Pancreas (tissue), 10 donors: ENCODE results near the gene ANKDD1B. TPM values are rescaled to one million over a fixed set of nuclear protein-coding genes. Genes with fewer than 3 reads are reported as not detected.
"Not testable (repeated sequence)": the region's sequence is repeated elsewhere in the genome, so short reads cannot be mapped to it uniquely, and the experiment has no call there.

Experiments
- ATAC-seq, 4 donors: fragments of 200-7000 bp; cut with Tn5 transposase; one replicate each; pipeline versions ENCODE4 v1.8.0 to v1.9.1; 2020; ENCODE audit warnings: mild to moderate bottlenecking in 4 of 4, moderate library complexity in 4 of 4
- DNase-seq, 6 donors: peaks; one replicate each; pipeline ENCODE4 v3.0.0-alpha.2; 2020
- FAIRE-seq: peaks from 2 replicates; lab custom pipeline; 2012; peaks lifted over from hg19 to GRCh38; lab: Jason Lieb, UNC
- H3K27ac ChIP-seq, 4 donors: fragments of 200-600 bp; sonication (generic); 1 replicate in 3 of 4; 2 replicates in 1 of 4; pipeline versions ENCODE4 v1.5.0 to v1.8.0; 2020
- H3K27me3 ChIP-seq, 4 donors: fragments of 200-600 bp; one replicate each; pipeline ENCODE4 v1.8.0; 2021
- H3K36me3 ChIP-seq, 3 donors: fragments of 200-600 bp; sonication (generic) in 1 of 3; one replicate each; pipeline versions ENCODE4 v1.5.0 to v1.8.0; 2020 to 2021
- H3K4me1 ChIP-seq, 3 donors: fragments of 200-600 bp; one replicate each; pipeline ENCODE4 v1.8.0; 2021
- H3K4me3 ChIP-seq, 4 donors: fragments of 200-600 bp; sonication (generic) in 2 of 4; one replicate each; pipeline versions ENCODE4 v1.5.0 to v1.8.0; 2020 to 2021
- H3K9me3 ChIP-seq, 4 donors: fragments of 200-600 bp; one replicate each; pipeline ENCODE4 v1.8.0; 2021
- CTCF ChIP-seq, 4 donors: fragments of 200-600 bp; sonication (generic) in 3 of 4; IDR thresholded peaks; one replicate each; pipeline versions ENCODE4 v1.5.0 to v1.8.0; 2021; ENCODE audit warnings: antibody characterized with exemption in 4 of 4
- WGBS, 2 donors: extraction: QIAGEN DNeasy Blood & Tissue Kit; methylation state at CpG; one replicate each; pipeline ENCODE4 v1.1.7; 2013; 5-methylcytosine and 5-hydroxymethylcytosine counted together
- intact Hi-C, 3 donors: fragments of 100-400 bp; cut with DNase I; formaldehyde crosslinking; loops; one replicate each; pipeline versions ENCODE4 v1.11.1 to v1.14.2; 2022
- polyA plus RNA-seq, 2 donors: library from polyadenylated mRNA; stranded (reverse); fragments of 200-250 nt; gene quantifications; one replicate each; pipeline ENCODE4 v1.2.3, GENCODE V29; 2013
- total RNA-seq, 6 donors: library from RNA; stranded (reverse); fragmentation: NEBNext Ultra II Directional in 4 of 6; extraction: Animal tissue kit (Norgen Biotek cat#: 25700) in 4 of 6; gene quantifications; one replicate each; pipeline versions ENCODE4 v1.2.1 to v1.2.4, GENCODE V29; 2021 to 2023
- donor health status: healthy with polysubstance abuse.
- donor health status: DM: no; HTN: no; CAD: no; lungs with moderate emphysema.
- donor health status: DM: no; HTN: no; CAD: no.
- donor health status: control.
- donor health status: control.
- donor health status: Bipolar disorder and iron deficiency.
- donor health status: DM: yes; HTN: yes; CAD: no.
- donor health status: DM: no; HTN: no; CAD: no.
- donor health status: DM: no; HTN: no; CAD: no.
- donor health status: DM: yes; HTN: yes; CAD: no.

The ANKDD1B gene
- total and polyA plus RNA-seq, 8 donors = 0.38 to 1.3 (median 0.60) TPM

DNA sequence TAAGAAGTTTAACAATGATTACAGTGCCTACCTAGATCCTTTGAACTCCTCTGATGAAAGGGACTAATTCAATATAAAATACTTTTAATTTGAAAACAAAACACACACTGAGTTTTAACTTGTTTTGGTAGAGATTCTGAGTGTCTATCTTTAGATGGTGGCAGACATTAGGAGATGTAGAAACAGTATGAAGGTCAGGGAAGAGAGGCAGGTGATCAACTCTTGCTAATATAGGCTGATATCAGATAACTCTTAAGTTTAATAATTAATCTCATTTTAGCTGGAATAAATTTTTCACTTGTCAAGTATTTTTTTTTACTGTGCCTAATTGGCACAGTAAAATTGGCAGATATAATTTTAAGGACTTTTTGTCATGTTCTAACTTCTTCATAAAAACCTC, 75.2 kb downstream of the ANKDD1B start:
- FAIRE-seq = no peak
- H3K36me3 ChIP-seq = no peaks in the 10 kb centered on the region
- no peak overlapping the region for H3K4me3 ChIP-seq
- no peak overlapping the region for H3K27ac ChIP-seq
- peak; percentile 47 to 81 (median 66) for ATAC-seq
- no peak for TF ChIP-seq CTCF (IDR thresholded peaks at IDR 0.05)
- peaks cover 0 to 15% (median 8%) of the 10 kb centered on the region in 3 donors for H3K4me1 ChIP-seq
- no peaks in the 10 kb centered on the region for H3K9me3 ChIP-seq
- intact Hi-C loops = no loop called here
- H3K27me3 ChIP-seq = no peaks in the 10 kb centered on the region
- DNase-seq = no peak

- Histone ChIP-seq H3K9me3 (no peaks in the 10 kb centered on the region), H3K4me3 (no peak overlapping the region), H3K36me3 (no peaks in the 10 kb centered on the region), H3K4me1 (peaks cover 0 to 10% (median 0%) of the 10 kb centered on the region in 3 donors), H3K27ac (no peak overlapping the region), H3K27me3 (no peaks in the 10 kb centered on the region)
- ATAC-seq (no peak), DNase-seq (no peak), FAIRE-seq (no peak)
- intact Hi-C loops = no loop called here
- WGBS, 2 donors = 97 to 100% methylated on average over 1 of the region's 1 CpG
- TF ChIP-seq CTCF (IDR thresholded peaks at IDR 0.05) = no peak
These were observed 79.4 kb downstream of the ANKDD1B start for GRCh38 chr5:75690669-75691068.

DNA sequence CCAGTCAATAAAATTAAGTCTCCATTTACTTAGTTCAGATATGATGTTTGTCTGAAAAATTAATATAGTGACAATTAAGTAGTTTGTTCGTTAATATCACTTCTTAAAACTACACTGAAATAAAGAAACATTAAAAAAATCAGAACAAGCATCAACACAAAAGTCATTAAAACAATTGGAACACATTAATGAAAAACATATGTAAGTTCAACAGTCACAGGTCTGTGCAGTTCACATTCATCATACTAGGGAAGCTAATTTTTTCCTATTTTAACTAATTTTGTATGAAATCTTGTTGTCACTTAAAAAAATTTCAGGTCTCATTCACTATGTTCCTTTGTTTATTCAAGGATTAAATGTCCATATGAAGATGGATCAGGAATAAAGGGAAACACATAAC, 83.5 kb downstream of the ANKDD1B start:
- 91 to 96% methylated on average over 1 of the region's 1 CpG for WGBS, 2 donors

DNA sequence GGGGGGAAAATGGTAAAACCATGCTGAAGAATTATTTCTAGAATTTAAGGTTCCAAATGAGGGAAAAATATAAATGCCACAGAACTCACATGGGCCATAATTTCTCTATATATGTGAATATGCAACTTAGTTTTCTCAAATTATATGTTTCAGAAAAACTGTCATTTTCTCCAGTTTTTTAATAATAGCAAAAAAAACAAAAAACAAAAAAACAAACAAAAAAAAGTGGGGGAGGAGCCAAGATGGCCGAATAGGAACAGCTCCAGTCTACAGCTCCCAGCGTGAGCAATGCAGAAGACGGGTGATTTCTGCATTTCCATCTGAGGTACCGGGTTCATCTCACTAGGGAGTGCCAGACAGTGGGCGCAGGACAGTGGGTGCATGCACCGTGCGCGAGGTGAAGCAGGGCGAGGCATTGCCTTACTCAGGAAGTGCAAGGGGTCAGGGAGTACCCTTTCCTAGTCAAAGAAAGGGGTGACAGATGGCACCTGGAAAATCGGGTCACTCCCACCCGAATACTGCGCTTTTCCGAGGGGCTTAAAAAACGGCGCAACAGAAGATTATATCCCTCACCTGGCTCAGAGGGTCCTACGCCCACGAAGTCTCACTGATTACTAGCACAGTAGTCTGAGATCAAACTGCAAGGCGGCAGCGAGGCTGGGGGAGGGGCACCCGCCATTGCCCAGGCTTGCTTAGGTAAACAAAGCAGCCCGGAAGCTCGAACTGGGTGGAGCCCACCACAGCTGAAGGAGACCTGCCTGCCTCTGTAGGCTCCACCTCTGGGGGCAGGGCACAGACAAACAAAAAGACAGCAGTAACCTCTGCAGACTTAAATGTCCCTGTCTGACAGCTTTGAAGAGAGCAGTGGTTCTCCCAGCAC, 84.5 kb downstream of the ANKDD1B start:
- H3K9me3 ChIP-seq, H3K36me3 ChIP-seq, H3K27ac ChIP-seq, DNase-seq, FAIRE-seq, ATAC-seq, H3K4me3 ChIP-seq, H3K4me1 ChIP-seq, intact Hi-C loops, H3K27me3 ChIP-seq: not testable (repeated sequence)
- 90 to 91% methylated on average over 20 to 22 of the region's 22 CpGs for WGBS, 2 donors

More for the DNA sequence above, 83.5 kb downstream of the ANKDD1B start:
- no peaks in the 10 kb centered on the region for H3K27me3 ChIP-seq
- no peaks in the 10 kb centered on the region for H3K36me3 ChIP-seq
- H3K9me3 ChIP-seq = no peaks in the 10 kb centered on the region
- FAIRE-seq (peak; percentile 61), DNase-seq (no peak), ATAC-seq (no peak)
- no peak for TF ChIP-seq CTCF (IDR thresholded peaks at IDR 0.05)
- H3K4me3 ChIP-seq = no peak overlapping the region
- H3K27ac ChIP-seq = no peak overlapping the region
- intact Hi-C loops = no loop called here
- H3K4me1 ChIP-seq = no peaks in the 10 kb centered on the region

GRCh38 chr5:75701856-75702255, 90.6 kb downstream of the ANKDD1B start:
- no peak for TF ChIP-seq CTCF (IDR thresholded peaks at IDR 0.05)
- 95 to 96% methylated on average over 4 of the region's 4 CpGs for WGBS, 2 donors
- FAIRE-seq (no peak), DNase-seq (no peak), ATAC-seq (no peak)
- Histone ChIP-seq H3K4me3 (no peak overlapping the region), H3K36me3 (peaks cover 0 to 10% (median 0%) of the 10 kb centered on the region in 3 donors), H3K27me3 (no peaks in the 10 kb centered on the region), H3K4me1 (no peaks in the 10 kb centered on the region), H3K9me3 (no peaks in the 10 kb centered on the region), H3K27ac (no peak overlapping the region)
- intact Hi-C loops = no loop called here
